ENCODE results near the gene SATB1.

- TF ChIP-seq CTCF (IDR thresholded peaks at IDR 0.05; ENCODE audit: low read length) = no peak
- no peak for TF ChIP-seq EZH2 (optimal IDR thresholded peaks at IDR 0.05; ENCODE audit: low read depth, low read length)
These were observed 38.8 kb downstream of the SATB1 start for GRCh38 chr3:18386274-18386890.
